Activated effector memory CD4-positive, alpha-beta T cell treated with anti-CD3 and anti-CD28 coated beads, Interleukin-2, amount 50 U/mL, for 16 hours (primary cell): ENCODE data around the gene TCTN1.
"Not testable (repeated sequence)": the region's sequence is repeated elsewhere in the genome, so short reads cannot be mapped to it uniquely, and the experiment has no call there.

ENCODE experiments used
- DNase-seq: peaks from one replicate; pipeline ENCODE4 v3.0.0-alpha.2; 2020

The TCTN1 gene

DNA sequence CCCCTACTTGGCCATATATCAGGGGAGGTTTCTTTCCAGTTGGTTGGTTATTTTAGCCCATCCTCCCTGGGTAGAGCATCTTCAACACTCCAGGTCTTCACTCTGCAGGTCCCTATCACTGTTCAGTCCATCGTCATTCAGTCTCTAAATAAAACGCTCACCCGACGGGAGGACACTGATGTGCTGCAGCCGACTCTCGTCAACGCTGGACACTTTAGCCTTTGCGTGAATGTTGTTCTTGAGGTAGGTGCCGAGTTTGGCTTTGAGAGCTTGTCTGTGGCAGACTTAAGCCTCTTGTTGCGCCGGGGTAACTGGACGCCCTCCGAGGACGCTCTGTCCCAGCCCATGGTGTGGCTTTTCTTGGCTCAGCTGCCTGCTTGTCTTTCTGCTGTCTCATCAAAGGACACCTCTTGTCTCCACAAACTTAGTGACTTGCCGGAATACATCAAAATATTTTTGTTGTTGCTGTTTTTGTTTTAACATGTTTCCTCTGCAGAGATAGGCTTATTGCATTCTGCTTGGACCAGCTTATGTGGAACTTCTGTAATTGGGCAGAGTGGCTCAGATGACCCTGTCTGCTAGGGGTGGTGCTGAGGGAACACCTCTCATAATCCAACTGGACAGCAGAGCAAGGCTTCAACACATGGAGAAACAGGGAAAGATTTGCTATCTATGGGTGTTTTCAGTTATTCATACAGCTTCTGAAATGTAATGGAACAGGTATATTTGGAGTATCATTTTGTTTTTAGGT, 26.5 kb downstream of the TCTN1 start:
- no peak for DNase-seq

- DNase-seq = no peak
These were observed 27.6 kb downstream of the TCTN1 start for GRCh38 chr12:110641521-110641920.

DNA sequence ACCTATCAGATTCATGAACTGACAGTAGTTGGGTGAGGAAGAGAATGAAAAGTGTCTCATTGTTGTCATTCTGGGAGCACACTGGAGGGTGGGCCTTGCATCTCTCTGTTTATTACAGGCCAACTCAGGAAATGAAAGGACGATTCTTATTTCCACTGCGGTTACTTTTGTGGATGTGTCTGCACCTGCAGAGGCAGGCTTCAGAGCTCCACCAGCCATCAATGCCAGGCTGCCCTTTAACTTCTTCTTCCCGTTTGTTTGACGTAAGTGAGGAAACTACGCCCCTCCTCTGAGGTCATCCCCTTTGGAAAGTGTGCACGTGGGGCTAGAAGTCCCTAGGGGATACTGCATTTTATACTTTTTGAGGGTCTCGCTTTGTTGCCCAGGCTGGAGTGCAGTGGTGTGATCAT, 33.7 kb downstream of the TCTN1 start:
- DNase-seq = no peak

DNA sequence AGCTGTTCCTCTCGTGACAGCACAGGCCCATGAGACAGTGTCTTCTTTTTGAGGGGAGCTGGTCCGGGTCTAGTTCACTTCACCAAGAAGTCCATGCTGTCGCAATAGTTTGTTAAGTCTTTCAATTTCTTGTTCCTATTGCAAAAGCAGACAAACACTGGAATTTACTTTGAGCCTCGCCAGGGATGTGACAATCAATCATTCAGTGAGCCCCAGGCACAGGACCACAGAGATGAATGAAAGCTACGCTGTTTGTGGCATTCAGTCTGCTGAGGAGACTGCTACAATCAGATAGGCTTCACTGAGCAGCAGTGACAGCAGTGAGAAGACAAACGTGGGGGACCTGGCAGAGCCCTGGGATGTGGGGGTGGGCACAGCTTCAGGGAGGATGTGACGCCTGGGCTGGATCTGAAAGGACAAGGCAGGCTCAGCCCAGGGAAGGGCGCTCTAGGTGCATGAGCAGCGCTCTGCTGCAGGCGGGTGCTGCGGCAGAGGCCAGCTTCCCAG, 35.5 kb downstream of the TCTN1 start:
- no peak for DNase-seq

DNA sequence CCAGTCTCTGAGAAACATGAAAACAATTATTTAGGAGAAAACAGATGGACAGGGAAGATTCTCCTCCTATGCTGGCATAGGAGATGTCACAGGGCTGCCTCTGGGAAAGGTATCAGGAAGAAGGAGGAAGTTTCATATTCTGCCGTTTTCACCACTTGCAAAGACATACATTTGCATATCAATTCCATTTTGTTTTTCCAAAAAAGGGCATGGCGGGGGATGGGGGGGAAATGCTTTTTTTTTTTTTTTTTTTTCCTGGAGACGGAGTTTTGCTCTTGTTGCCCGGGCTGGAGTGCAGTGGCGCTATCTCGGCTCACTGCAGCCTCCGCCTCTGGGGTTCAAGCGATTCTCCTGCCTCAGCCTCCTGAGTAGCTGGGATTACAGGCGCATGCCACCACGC, 40.3 kb downstream of the TCTN1 start:
- DNase-seq = not testable (repeated sequence)

- DNase-seq = no peak
These were observed 42.2 kb downstream of the TCTN1 start for GRCh38 chr12:110656071-110656655.

- no peak for DNase-seq
These were observed 43.8 kb downstream of the TCTN1 start for GRCh38 chr12:110657747-110658146.

DNA sequence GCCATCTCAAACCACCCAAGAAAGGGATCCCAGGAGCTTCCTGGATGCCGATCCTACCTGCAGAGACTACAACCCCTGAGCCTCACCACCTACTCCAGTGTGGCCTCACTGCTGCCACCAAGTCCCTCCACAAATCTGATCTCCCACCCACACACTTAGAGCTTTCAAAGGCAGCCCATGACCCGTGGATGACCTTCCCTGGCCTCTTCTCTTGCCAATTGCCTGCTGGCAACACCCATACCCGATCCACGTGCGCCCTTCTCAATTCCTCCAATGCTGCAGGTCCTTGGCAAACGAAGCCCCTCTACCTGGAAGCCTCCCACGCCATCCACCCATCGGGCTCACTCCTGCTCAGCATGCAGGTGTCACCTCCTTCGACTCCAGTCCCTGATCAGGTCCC, 44.3 kb downstream of the TCTN1 start:
- DNase-seq = no peak

DNA sequence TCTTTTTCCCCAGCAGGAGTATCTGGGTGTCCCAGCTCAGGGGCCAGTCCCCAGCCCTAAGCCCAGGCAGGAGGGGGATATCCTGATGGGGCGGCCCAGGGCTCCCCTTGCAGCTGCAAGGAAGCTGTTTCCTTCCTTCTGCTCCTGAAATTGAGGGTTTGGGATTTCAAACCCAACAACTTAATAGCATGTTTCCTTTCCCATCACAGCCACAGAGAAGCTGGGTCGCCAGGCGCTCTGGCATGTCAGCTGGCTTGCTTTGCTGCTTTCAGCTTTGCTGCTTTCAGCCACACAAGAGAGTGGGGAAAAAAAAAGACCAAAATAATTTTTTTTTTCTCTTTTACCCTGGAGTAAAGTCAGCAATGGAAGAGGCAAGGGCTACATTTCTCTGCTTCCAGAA, 44.9 kb downstream of the TCTN1 start:
- DNase-seq = no peak

GRCh38 chr12:110661337-110661972, 47.5 kb downstream of the TCTN1 start:
- peak; percentile 67 for DNase-seq

- no peak for DNase-seq
These were observed 53.0 kb downstream of the TCTN1 start for GRCh38 chr12:110666892-110667291.

DNA sequence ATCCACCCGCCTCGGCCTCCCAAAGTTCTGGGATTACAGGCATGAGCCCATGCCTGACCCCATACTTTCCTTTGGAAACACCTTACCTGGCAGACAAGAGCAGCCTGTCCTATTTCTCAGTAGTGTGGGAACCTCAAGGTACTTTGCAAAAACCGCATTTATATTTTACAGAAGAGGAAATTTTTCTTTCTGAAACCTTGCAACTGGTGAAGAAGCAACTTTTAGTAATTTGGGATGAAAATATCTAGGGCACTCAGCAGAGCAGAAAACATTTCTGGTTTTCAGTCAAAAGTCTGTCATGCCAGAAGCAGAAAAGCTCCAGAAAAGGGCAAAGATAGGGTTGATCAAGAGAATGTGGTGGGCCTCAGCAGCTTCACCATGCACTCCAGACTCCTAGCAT, 53.7 kb downstream of the TCTN1 start:
- no peak for DNase-seq

- DNase-seq = no peak
These were observed 54.7 kb downstream of the TCTN1 start for GRCh38 chr12:110668480-110669192.

GRCh38 chr12:110669193-110669502, 55.2 kb downstream of the TCTN1 start:
- DNase-seq = no peak

DNA sequence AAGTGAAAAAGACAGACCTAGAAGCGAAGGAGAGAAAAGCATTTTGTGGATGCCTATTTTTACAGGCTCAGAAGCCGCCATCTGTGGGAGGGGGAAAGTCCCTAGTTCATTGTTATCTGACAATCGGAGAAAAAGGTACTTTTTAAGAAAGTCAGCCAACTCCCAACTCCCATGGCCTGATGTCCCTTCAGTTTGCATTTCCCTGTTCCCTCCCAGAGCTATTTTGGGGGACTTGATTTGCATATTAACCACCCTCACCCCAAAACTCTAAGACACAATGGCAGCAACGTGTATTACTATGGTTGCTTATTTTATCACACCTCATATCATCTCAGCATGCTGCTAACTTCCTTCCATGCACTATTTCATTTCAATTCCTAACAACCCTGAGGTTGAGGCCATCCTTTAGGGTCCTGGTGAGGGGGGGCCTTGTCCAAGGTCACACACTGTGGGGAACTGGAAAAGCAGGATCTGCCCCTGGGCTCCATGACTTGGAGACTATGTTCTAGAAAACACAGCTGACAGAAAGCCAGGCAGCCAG, 56.3 kb downstream of the TCTN1 start:
- peak; percentile 75 for DNase-seq

- no peak for DNase-seq
These were observed 62.2 kb downstream of the TCTN1 start for GRCh38 chr12:110676171-110676570.

DNA sequence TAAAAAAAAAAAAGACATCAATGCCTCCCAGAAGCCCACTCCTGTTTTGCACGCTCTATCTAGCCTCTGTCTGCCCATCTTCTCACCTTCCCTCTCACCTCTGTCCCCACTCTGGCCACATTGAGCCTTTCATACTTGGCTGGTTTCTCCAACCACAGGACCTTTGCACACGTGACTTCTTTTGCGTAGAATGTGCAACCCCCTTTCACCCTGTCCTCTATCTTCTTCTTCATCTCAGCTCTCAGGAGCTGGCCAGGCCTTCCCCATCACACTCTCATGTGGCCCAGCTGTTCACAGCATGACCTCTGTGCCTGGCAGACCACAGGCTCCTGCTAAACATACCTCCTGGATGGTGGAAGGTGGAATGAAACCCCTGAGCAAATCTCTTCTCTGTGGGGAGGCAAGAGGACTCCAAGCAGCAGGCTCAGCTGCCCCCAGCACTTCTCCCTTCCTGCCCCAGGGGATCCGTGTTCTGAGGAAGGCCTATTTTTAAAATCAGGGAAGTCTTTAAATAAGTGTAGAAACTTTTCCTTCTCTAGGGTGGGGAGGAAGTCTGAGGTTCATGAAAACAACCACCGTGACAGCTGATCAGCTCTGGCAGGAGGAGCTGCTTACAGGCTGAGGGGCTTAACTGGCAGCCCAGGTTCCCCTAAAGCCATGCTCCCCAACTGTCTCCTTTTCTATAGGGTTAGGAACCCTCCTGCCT, 63.4 kb downstream of the TCTN1 start:
- no peak for DNase-seq

GRCh38 chr12:110677982-110678381, 64.1 kb downstream of the TCTN1 start:
- no peak for DNase-seq

DNA sequence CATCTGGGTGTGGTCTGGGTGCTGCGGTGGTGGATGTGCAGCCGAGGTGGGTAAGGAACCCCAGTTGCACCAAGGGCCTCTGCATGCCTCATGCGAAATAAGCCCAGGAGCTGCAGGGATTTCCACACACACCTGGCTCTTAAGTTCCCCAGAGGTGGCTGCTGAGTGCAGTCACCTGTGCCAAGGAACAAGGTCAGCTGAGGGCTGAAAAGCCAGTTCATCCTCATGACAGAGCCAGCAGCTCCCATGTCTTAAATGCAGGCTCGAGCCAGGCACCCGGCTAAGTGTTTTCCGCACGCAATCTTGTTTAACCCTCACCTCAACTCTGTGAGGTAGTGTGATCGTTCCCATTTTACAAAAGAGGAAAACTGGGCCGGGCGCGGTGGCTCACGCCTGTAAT, 65.3 kb downstream of the TCTN1 start:
- no peak for DNase-seq

DNA sequence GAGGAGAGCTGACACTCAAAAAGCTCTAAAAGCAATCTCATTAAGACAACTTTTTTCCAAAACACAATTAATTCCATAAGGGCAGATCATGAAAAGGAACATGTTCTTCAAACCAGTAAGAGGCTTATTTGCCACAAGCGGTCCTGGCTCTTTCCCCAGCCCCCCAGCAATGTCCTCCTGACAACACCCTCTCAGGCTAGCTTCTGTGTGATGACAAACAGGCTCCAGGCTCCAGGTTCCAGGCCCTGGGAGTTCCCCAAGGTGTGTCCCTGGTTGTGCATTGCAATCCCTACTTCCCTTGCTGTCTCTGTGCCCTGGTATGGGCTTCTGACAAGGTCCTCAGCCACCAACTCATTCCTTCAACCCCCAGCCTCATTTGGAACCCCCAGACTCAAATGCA, 66.1 kb downstream of the TCTN1 start:
- DNase-seq = no peak

DNA sequence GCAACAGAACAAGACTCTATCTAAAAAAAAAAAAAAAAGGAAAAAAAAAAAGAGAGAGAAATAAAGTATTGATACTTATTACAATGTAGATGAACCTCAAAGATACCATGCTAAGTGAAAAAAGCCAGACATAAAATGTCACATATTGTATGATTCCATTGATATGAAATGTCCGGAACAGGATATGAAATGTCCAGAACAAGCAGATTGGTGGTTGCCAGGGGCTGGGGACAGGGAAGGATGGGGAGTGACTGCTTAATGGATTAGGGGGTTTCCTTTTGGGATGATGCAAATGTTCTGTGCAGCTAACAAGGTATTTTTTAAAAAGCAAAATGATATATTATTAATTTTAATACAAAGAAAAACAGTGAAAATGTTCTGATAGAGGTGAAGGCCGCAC, 70.0 kb downstream of the TCTN1 start:
- no peak for DNase-seq

DNA sequence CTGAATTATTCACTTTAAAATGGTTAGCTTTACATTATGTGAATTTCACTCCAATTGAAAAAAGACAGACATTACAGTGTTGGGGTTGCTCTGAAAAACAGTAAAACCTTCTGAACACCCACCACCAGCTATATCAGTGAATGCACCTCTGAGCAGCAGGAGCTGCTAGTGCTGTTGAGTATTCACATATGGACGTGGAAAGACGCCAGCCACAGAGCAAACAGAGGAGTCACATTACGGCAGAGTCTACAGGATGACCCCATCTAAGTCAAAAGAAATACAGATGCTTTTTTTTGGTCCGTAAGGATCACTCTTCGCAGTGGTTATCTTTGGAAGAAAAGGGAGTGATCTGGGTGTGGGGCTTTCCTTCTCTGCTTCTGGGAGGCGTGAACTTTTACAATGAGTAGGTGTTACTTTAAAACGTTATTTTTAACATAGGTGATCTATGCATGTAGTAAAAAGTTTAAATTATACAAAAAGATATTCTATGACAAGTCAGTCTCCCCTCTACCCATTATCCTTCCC, 70.4 kb downstream of the TCTN1 start:
- no peak for DNase-seq
